ENCODE results near the gene TTC7B.

GRCh38 chr14:90611936-90612335 is 204.3 kb downstream of the TTC7B start:
- TF ChIP-seq CTCF (IDR thresholded peaks at IDR 0.05; ENCODE audit: poor library complexity, severe bottlenecking) (no peak), POLR2AphosphoS5 (IDR thresholded peaks at IDR 0.05) (no peak), EZH2 (IDR thresholded peaks at IDR 0.05; ENCODE audit: borderline replicate concordance, insufficient read depth, low read length, poor library complexity, severe bottlenecking) (no peak), TAF1 (IDR thresholded peaks at IDR 0.05; ENCODE audit: low read depth) (no peak), EP300 (conservative IDR thresholded peaks at IDR 0.05; ENCODE audit: poor library complexity, severe bottlenecking) (no peak), REST (IDR thresholded peaks at IDR 0.05; ENCODE audit: borderline replicate concordance) (no peak), RAD21 (conservative IDR thresholded peaks at IDR 0.05) (no peak), SMC3 (conservative IDR thresholded peaks at IDR 0.05; ENCODE audit: poor library complexity) (no peak), MXI1 (conservative IDR thresholded peaks at IDR 0.05; ENCODE audit: poor library complexity, severe bottlenecking) (no peak)
